Upper lobe of left lung (tissue), 6 donors: ENCODE results near the gene BTNL3. TPM values are rescaled to one million over a fixed set of nuclear protein-coding genes. Genes with fewer than 3 reads are reported as not detected.

Experiments used
- ATAC-seq, 2 donors: fragments of 200-7000 bp; cut with Tn5 transposase; one replicate each; pipeline ENCODE4 v1.9.1; 2022; ENCODE audit warnings: mild to moderate bottlenecking in 2 of 2, moderate library complexity in 2 of 2; ENCODE audit not compliant: low FRiP score in 2 of 2
- DNase-seq, 2 donors: peaks; one replicate each; pipeline ENCODE4 v3.0.0-alpha.2; 2019 to 2020
- H3K27ac ChIP-seq, 4 donors: fragments of 200-600 bp; sonication (generic); one replicate each; pipeline ENCODE4 v1.5.1; 2016 to 2019
- H3K27me3 ChIP-seq, 4 donors: fragments of 200-600 bp; sonication (generic); one replicate each; pipeline ENCODE4 v1.5.1; 2017 to 2019
- H3K36me3 ChIP-seq, 4 donors: fragments of 200-600 bp; sonication (generic); one replicate each; pipeline ENCODE4 v1.5.1; 2016 to 2019
- H3K4me1 ChIP-seq, 4 donors: fragments of 200-600 bp; sonication (generic); one replicate each; pipeline ENCODE4 v1.5.1; 2018 to 2019
- H3K4me3 ChIP-seq, 4 donors: fragments of 200-600 bp; sonication (generic); one replicate each; pipeline ENCODE4 v1.5.1; 2017 to 2019; ENCODE audit warnings: mild to moderate bottlenecking in 2 of 4, moderate library complexity in 1 of 4
- H3K9me3 ChIP-seq, 4 donors: fragments of 200-600 bp; sonication (generic); one replicate each; pipeline ENCODE4 v1.5.1; 2018 to 2019
- CTCF ChIP-seq, 6 experiments: fragments of 450-650 bp in 4 of 6; fragments of 200-600 bp in 2 of 6; sonication (generic) in 2 of 6; IDR thresholded peaks; one replicate each; pipeline ENCODE4 v1.5.1; 2016 to 2019; ENCODE audit warnings: antibody characterized with exemption in 6 of 6
- EP300 ChIP-seq, 4 donors: sonication (generic); formaldehyde crosslinking; IDR thresholded peaks; one replicate each; pipeline ENCODE4 v1.5.1; 2017; ENCODE audit warnings: antibody characterized with exemption in 4 of 4, control low read depth in 2 of 4
- POLR2A ChIP-seq, 4 donors: fragments of 450-650 bp; IDR thresholded peaks; one replicate each; pipeline ENCODE4 v1.5.1; 2016 to 2017; ENCODE audit warnings: antibody characterized with exemption in 4 of 4, mild to moderate bottlenecking in 2 of 4
- POLR2AphosphoS5 ChIP-seq, 2 donors: sonication (generic); formaldehyde crosslinking; IDR thresholded peaks; one replicate each; pipeline ENCODE4 v1.5.1; 2017; ENCODE audit warnings: antibody characterized with exemption in 2 of 2
- WGBS, 2 donors: methylation state at CpG; one replicate each; pipeline ENCODE4 v1.1.5; 2017 to 2018; 5-methylcytosine and 5-hydroxymethylcytosine counted together
- total RNA-seq, 6 donors: library from RNA; depleted of rRNA in 4 of 6; stranded (reverse); fragments of >200 nt in 4 of 6; gene quantifications; one replicate each; pipeline versions ENCODE4 v1.1.0 to v1.2.1, GENCODE V29; 2016 to 2021
- donor health status: DM: no; HTN: no; CAD: no; lungs with moderate emphysema.
- donor health status: DM: no; HTN: yes; CAD: no; lungs with severe emphysema.

BTNL3 gene
- total RNA-seq, 6 donors from 2014 or later, result 0.57 to 0.79 (median 0.61) TPM; not detected in 3

GRCh38 chr5:181039471-181039870, 50.8 kb downstream of the BTNL3 start:
- Histone ChIP-seq H3K4me1 (peaks cover 0 to 6% (median 0%) of the 10 kb centered on the region in 4 donors), H3K27me3 (no peaks in the 10 kb centered on the region), H3K4me3 (peak overlapping the region in 3 of 4 donors; percentile 34 to 47 (median 35)), H3K36me3 (peaks cover 0 to 6% (median 0%) of the 10 kb centered on the region in 4 donors), H3K27ac (peak overlapping the region; percentile 79 to 87 (median 82)), H3K9me3 (no peaks in the 10 kb centered on the region)
- 40 to 63% methylated on average over 7 to 8 of the region's 8 CpGs for WGBS, 2 donors
- no peak for DNase-seq
- no peak for TF ChIP-seq POLR2A (IDR thresholded peaks at IDR 0.05)
- TF ChIP-seq EP300 (IDR thresholded peaks at IDR 0.05), result no peak
- no peak for TF ChIP-seq CTCF (IDR thresholded peaks at IDR 0.05)
- TF ChIP-seq POLR2AphosphoS5 (IDR thresholded peaks at IDR 0.05), result no peak
- no peak for ATAC-seq

- no peak for TF ChIP-seq EP300 (IDR thresholded peaks at IDR 0.05)
- no peak for TF ChIP-seq CTCF (IDR thresholded peaks at IDR 0.05)
- no peak for TF ChIP-seq POLR2AphosphoS5 (IDR thresholded peaks at IDR 0.05)
- TF ChIP-seq POLR2A (IDR thresholded peaks at IDR 0.05), result peak in 2 of 4 donors; percentile 33 to 40
- H3K27me3 ChIP-seq, result no peaks in the 10 kb centered on the region
- no peak for DNase-seq
- H3K4me1 ChIP-seq, result peaks cover 0 to 11% (median 0%) of the 10 kb centered on the region in 4 donors
- 42 to 56% methylated on average over 16 to 17 of the region's 17 CpGs for whole genome bisulfite sequencing, 2 donors
- peak within 1 kb of the TSS; percentile 14 to 47 (median 34) for H3K4me3 ChIP-seq
- peak within 1 kb of the TSS; percentile 79 to 87 (median 82) for H3K27ac ChIP-seq
- peaks cover 0 to 6% (median 0%) of the 10 kb centered on the region in 4 donors for H3K36me3 ChIP-seq
- H3K9me3 ChIP-seq, result no peaks in the 10 kb centered on the region
- ATAC-seq, result no peak
Observed at GRCh38 chr5:181039931-181040630, 51.4 kb downstream of the BTNL3 start, which contains the start of gene BTNL9. TSS of gene BTNL9 (plus strand) at chr5:181040266. CDS start at chr5:181045490, 5,224 bp downstream.

- WGBS, 2 donors, result 77 to 80% methylated on average over 1 to 8 of the region's 8 CpGs
- Histone ChIP-seq H3K27ac (peak overlapping the region; percentile 79 to 87 (median 82)), H3K9me3 (no peaks in the 10 kb centered on the region), H3K27me3 (no peaks in the 10 kb centered on the region), H3K4me1 (peaks cover 3 to 16% (median 4%) of the 10 kb centered on the region in 4 donors), H3K4me3 (peak overlapping the region; percentile 14 to 47 (median 34)), H3K36me3 (peaks cover 0 to 6% (median 0%) of the 10 kb centered on the region in 4 donors)
- ATAC-seq (no peak), DNase-seq (no peak)
- TF ChIP-seq POLR2AphosphoS5 (IDR thresholded peaks at IDR 0.05) (no peak), EP300 (IDR thresholded peaks at IDR 0.05) (no peak), CTCF (IDR thresholded peaks at IDR 0.05) (no peak), POLR2A (IDR thresholded peaks at IDR 0.05) (no peak)
Observed at GRCh38 chr5:181040631-181040945, 51.9 kb downstream of the BTNL3 start.

GRCh38 chr5:181041043-181041442, 52.4 kb downstream of the BTNL3 start:
- ATAC-seq (no peak), DNase-seq (no peak)
- TF ChIP-seq EP300 (IDR thresholded peaks at IDR 0.05) (no peak), POLR2A (IDR thresholded peaks at IDR 0.05) (no peak), CTCF (IDR thresholded peaks at IDR 0.05) (no peak), POLR2AphosphoS5 (IDR thresholded peaks at IDR 0.05) (no peak)
- peaks cover 0 to 6% (median 1%) of the 10 kb centered on the region in 4 donors for H3K36me3 ChIP-seq
- H3K9me3 ChIP-seq, result no peaks in the 10 kb centered on the region
- H3K27me3 ChIP-seq, result no peaks in the 10 kb centered on the region
- H3K4me3 ChIP-seq, result peak overlapping the region; percentile 14 to 47 (median 34)
- peaks cover 3 to 18% (median 6%) of the 10 kb centered on the region in 4 donors for H3K4me1 ChIP-seq
- WGBS, 2 donors, result 47 to 56% methylated on average over 6 of the region's 6 CpGs
- H3K27ac ChIP-seq, result peak overlapping the region; percentile 79 to 87 (median 82)
